Endodermal cell (in vitro differentiated cells): Measurements from ENCODE around the gene PPM1K. TPM values are rescaled to one million over a fixed set of nuclear protein-coding genes. Genes with fewer than 3 reads are reported as not detected.
A peak's percentile ranks its signal among the peaks of the same experiment; 100 is the strongest.

ENCODE experiments used
- DNase-seq: peaks from one replicate; pipeline ENCODE4 v3.0.0-alpha.2; 2017
- H3K27ac ChIP-seq: 2 replicates; pipeline ENCODE4 v1.5.1; 2013; ENCODE audit warnings: mild to moderate bottlenecking, low read depth, low read length, moderate library complexity
- H3K27me3 ChIP-seq: 2 replicates; pipeline ENCODE4 v1.6.1; 2013; ENCODE audit warnings: mild to moderate bottlenecking, low read length, moderate library complexity; ENCODE audit not compliant: insufficient read depth, control insufficient read depth, poor library complexity, severe bottlenecking
- H3K36me3 ChIP-seq: 2 replicates; pipeline ENCODE4 v1.7.0; 2013; ENCODE audit warnings: mild to moderate bottlenecking, low read length, moderate library complexity; ENCODE audit not compliant: control insufficient read depth, insufficient read depth
- H3K4me1 ChIP-seq: one replicate; pipeline ENCODE4 v1.7.0; 2013; ENCODE audit warnings: low read length; ENCODE audit not compliant: control insufficient read depth, insufficient read depth
- H3K4me3 ChIP-seq: 2 replicates; pipeline ENCODE4 v1.5.1; 2013; ENCODE audit warnings: mild to moderate bottlenecking, low read length, moderate library complexity
- H3K9ac ChIP-seq: 2 replicates; pipeline ENCODE4 v1.6.1; 2013; ENCODE audit warnings: mild to moderate bottlenecking, low read length, moderate library complexity; ENCODE audit not compliant: poor library complexity, severe bottlenecking; ENCODE audit errors: extremely low read depth
- H3K9me3 ChIP-seq: 2 replicates; pipeline ENCODE4 v1.6.1; 2013; ENCODE audit warnings: mild to moderate bottlenecking, low read length, moderate library complexity; ENCODE audit not compliant: control insufficient read depth
- H3K27ac Mint-ChIP-seq: 2 replicates; pipeline ENCODE4 v1.8.0; 2020; ENCODE audit warnings: mixed read lengths
- H3K27me3 Mint-ChIP-seq: 2 replicates; pipeline ENCODE4 v1.8.0; 2021; ENCODE audit warnings: mild to moderate bottlenecking, mixed read lengths; ENCODE audit not compliant: insufficient read depth
- H3K36me3 Mint-ChIP-seq: 2 replicates; pipeline ENCODE4 v1.8.0; 2020; ENCODE audit warnings: low read depth, mixed read lengths
- H3K4me1 Mint-ChIP-seq: 2 replicates; pipeline ENCODE4 v1.8.0; 2020; ENCODE audit warnings: mixed read lengths
- H3K4me3 Mint-ChIP-seq: 2 replicates; pipeline ENCODE4 v1.8.0; 2020; ENCODE audit warnings: mild to moderate bottlenecking, moderate library complexity, mixed read lengths
- H3K9me3 Mint-ChIP-seq: 2 replicates; pipeline ENCODE4 v1.8.0; 2020; ENCODE audit warnings: mild to moderate bottlenecking, mixed read lengths
- CTCF ChIP-seq: fragments of 200-600 bp; sonication (generic); conservative IDR thresholded peaks from 2 replicates; pipeline ENCODE4 v1.5.0; 2021; ENCODE audit warnings: antibody characterized with exemption, mild to moderate bottlenecking
- WGBS, 2 experiments: methylation state at CpG; one replicate each; pipeline versions ENCODE4 v1.1.5 to v1.1.7; 2013; ENCODE audit warnings: missing lambda C conversion rate in 2 of 2, mixed read lengths in 1 of 2; ENCODE audit not compliant: insufficient coverage in 1 of 2, insufficient read length in 1 of 2; 5-methylcytosine and 5-hydroxymethylcytosine counted together
- total RNA-seq, 2 donors: library from RNA; stranded (reverse); fragmentation: NEBNext Ultra II Directional in 1 of 2; extraction: Animal tissue kit (Norgen Biotek cat#: 25700) in 1 of 2; gene quantifications; 2 replicates in 1 of 2; 3 replicates in 1 of 2; pipeline ENCODE4 v1.2.1, GENCODE V29; 2021

PPM1K gene
- total RNA-seq, 2 donors from 2014 or later: 35.1 to 37.8 TPM

- no peak for TF ChIP-seq CTCF
- Histone ChIP-seq H3K4me1 (no peaks in the 10 kb centered on the region), H3K4me3 (peak overlapping the region; percentile 94), H3K9me3 (peaks cover 7% of the 10 kb centered on the region), H3K36me3 (no peaks in the 10 kb centered on the region), H3K27me3 (no peaks in the 10 kb centered on the region), H3K9ac (peak overlapping the region; percentile 53), H3K27ac (peak overlapping the region; percentile 81)
- H3K4me3 Mint-ChIP-seq: peak overlapping the region; percentile 89
- H3K36me3 Mint-ChIP-seq: peaks cover 4% of the 10 kb centered on the region
- WGBS, 2 experiments: 67 to 73% methylated on average over 4 of the region's 4 CpGs
- no peak overlapping the region for H3K27ac Mint-ChIP-seq
- H3K9me3 Mint-ChIP-seq: no peaks in the 10 kb centered on the region
- DNase-seq: no peak
- peaks cover 1% of the 10 kb centered on the region for H3K27me3 Mint-ChIP-seq
- H3K4me1 Mint-ChIP-seq: peaks cover 36% of the 10 kb centered on the region
Observed at GRCh38 chr4:88285235-88285653, 883 bp upstream of the PPM1K start.

GRCh38 chr4:88283661-88284438 is 511 bp downstream of the PPM1K start:
- Mint-ChIP-seq H3K9me3 (no peaks in the 10 kb centered on the region), H3K4me3 (peak overlapping the region; percentile 89), H3K27ac (peak overlapping the region; percentile 97), H3K36me3 (peaks cover 8% of the 10 kb centered on the region), H3K27me3 (peaks cover 1% of the 10 kb centered on the region), H3K4me1 (peaks cover 42% of the 10 kb centered on the region)
- H3K4me3 ChIP-seq: peak overlapping the region; percentile 99
- WGBS, 2 experiments: 0% methylated on average over 21 to 66 of the region's 66 CpGs
- peaks cover 21% of the 10 kb centered on the region for H3K9me3 ChIP-seq
- no peak for TF ChIP-seq CTCF
- no peaks in the 10 kb centered on the region for H3K4me1 ChIP-seq
- peaks cover 8% of the 10 kb centered on the region for H3K36me3 ChIP-seq
- H3K27me3 ChIP-seq: no peaks in the 10 kb centered on the region
- H3K9ac ChIP-seq: peak overlapping the region; percentile 97
- peak overlapping the region; percentile 98 for H3K27ac ChIP-seq
- DNase-seq: peak; percentile 83

GRCh38 chr4:88280228-88280795 is 4.0 kb downstream of the PPM1K start:
- WGBS, 2 experiments: 97 to 98% methylated on average over 4 to 6 of the region's 6 CpGs
- Histone ChIP-seq H3K9me3 (peaks cover 56% of the 10 kb centered on the region), H3K27ac (no peak overlapping the region), H3K4me3 (peak overlapping the region; percentile 99), H3K27me3 (no peaks in the 10 kb centered on the region), H3K36me3 (peaks cover 42% of the 10 kb centered on the region), H3K9ac (no peak overlapping the region), H3K4me1 (no peaks in the 10 kb centered on the region)
- Mint-ChIP-seq H3K9me3 (peaks cover 22% of the 10 kb centered on the region), H3K4me3 (peak overlapping the region; percentile 21), H3K27ac (no peak overlapping the region), H3K36me3 (peaks cover 38% of the 10 kb centered on the region), H3K4me1 (peaks cover 49% of the 10 kb centered on the region), H3K27me3 (no peaks in the 10 kb centered on the region)
- DNase-seq: no peak
- TF ChIP-seq CTCF: no peak
